Measurements from ENCODE around the gene GAPDHS.

The GAPDHS gene

DNA sequence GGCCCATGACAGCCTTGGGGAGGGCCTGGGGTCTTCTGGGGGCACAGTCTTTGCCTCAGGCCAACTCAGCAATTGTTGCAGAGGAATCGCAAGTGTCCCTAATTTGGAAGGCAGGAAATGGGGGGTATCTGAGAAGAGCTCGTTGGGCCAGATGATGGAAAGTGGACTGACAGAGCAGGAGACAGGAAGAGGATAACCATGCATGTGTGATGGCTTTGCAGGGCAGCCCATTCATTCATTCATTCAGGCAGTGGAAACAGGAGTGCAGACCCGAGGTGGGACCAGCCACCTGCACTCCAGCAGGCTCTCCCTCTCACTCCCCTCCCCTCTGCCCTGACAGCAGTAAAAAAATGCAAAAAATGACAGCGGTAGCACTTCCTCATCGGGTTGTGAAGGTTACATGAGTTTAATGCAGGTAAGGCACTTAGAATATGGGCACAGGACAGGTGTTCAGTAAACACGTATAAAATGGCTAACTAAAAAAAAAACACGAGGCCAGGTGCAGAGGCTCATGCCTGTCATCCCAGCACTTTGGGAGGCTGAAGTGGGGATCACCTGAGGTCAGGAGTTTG lies 7.2 kb downstream of the GAPDHS start:
- FAIRE-seq = no peak

DNA sequence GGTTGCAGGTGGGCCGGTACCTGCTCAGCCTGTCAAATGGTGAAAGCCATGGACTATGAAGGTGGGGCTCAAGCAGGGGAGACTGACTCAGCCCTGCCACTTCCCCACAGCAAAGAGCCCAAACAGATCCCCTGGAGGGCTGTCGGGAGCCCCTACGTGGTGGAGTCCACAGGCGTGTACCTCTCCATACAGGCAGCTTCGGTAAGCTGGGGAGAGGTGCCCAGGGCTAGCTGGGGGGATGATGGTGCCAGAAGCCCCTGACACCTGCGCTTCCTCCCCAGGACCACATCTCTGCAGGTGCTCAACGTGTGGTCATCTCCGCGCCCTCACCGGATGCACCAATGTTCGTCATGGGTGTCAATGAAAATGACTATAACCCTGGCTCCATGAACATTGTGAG lies 9.0 kb downstream of the GAPDHS start:
- FAIRE-seq = no peak

DNA sequence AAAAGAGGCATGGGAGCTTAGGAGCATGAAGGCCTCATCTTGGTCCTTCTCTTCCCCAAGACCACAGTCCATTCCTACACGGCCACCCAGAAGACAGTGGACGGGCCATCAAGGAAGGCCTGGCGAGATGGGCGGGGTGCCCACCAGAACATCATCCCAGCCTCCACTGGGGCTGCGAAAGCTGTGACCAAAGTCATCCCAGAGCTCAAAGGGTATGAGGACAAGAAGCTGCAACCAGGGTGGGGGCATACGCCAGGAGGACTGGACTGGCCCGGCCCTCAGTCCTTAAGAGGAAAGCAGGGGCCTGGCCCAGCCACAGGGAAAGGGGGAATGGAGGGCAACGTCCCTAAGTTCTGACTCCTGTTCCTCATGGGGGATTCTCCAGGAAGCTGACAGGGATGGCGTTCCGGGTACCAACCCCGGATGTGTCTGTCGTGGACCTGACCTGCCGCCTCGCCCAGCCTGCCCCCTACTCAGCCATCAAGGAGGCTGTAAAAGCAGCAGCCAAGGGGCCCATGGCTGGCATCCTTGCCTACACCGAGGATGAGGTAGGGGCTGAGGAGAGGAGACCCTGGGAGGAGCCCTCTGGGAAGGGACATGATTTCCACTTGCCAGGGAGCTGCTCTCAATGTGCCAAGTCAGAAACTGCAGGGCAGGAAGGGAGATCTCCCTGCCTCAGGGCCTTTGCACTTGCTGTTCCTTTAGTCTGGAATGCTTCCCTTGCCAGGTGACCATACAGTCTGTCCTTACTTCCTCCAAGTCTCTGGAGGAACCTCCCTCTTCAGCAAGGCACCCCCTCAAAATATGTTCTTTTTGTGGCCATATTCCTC lies 10.2 kb downstream of the GAPDHS start:
- no peak for FAIRE-seq

DNA sequence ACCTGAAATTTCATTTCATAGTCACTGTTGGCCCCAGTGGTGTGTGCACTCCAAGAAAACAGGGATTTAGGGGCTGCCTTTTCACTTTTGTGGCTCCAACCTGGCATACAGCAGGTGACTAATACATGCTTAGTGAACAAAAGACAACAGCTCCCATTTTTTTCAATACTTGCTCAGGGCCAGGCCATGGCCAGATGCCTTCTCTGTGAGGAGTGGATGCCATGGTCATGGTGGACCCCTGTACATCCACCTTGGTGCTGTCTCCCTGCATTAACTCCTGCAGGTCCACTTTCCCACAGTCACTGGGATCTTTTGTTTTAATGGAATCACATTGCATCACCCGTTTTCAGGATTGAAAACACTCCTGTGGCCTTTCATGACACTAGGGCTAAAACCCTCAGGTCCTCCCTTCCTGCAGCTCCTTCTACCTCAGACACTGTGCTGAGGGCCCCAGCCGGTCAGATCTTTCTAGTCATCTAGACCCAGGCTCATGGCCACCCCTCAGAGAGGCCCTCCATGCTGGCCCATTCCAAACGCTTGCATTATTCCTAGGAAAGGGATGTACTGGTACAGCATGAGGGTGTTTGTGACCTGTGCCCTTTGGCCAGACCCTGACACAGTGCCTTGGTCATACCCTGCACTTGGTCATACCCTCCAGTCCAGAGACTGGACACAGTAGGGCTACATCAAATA lies 11.0 kb downstream of the GAPDHS start:
- FAIRE-seq = no peak

- no peak for FAIRE-seq
These were observed 12.0 kb downstream of the GAPDHS start, which contains the start of gene TMEM147 for GRCh38 chr19:35545001-35545854. TSS of gene TMEM147 (plus strand) at chr19:35545626. CDS start at chr19:35545740, 114 bp downstream.

GRCh38 chr19:35545855-35546381 lies 12.7 kb downstream of the GAPDHS start:
- no peak for FAIRE-seq

GRCh38 chr19:35546532-35546931 lies 13.3 kb downstream of the GAPDHS start:
- no peak for FAIRE-seq

DNA sequence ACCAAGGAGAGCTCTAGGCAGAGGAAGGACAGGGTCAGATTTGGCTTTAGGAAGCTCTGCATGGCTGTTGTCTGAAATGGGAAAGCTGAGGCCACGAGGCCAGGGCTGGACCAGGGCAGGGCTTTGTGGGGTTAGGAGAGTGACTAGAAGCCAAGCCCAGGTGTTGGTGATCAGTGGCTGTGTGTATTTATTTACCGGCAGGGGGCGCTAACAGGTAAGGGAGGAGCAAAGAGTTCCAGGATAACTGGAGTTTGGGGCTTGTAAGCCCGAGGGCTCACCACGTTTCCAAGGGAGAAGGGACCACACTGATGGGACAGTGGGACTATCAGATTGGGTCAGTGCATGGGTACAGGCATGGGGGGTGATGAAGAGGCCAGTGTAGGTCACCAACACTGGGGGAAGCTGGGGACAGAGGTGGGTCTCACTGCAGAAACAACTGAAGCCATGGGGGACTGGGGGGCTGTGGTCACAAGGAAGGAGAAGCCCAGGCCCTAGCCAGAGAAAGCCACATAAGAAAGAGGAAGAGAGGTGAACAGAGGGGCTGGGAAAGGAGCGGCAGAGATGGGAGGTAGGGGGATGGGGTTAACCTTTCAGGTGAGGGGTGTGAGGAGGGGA lies 16.0 kb downstream of the GAPDHS start:
- FAIRE-seq = no peak

GRCh38 chr19:35549879-35550523 lies 16.7 kb downstream of the GAPDHS start:
- no peak for FAIRE-seq

DNA sequence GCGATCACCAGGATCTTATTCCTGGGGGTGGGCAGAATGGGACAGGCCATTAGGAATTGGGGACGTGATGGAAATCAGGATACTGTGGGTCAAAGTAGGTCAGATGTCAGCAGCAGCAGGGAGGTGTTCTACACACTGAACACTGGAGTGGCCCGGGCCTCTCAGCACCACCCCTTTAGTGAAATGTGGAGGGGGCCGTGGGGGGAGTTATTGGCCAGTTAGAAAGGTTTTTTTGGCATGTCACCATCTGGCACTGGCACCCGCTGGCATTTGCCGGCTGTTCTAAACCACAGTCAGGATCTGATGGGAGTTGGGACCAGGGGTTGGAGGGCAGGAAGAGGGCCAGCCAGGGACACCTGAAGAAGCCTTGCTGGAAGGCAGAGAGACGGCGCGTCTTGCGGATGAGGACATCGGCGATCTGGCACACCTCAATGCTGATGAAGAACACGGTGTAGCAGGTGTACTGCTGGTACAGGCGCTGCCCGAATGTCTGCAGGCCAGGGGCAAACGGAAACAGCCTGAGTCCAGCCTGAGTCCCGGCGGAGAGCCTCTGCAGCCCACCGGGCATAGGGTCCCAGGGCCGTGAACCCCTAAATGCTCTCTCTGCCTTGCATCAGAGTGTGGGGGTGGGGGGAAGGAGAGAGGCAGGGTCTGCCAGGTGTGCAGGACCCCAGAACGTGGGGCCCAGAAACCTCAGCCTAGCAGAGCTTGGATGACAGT lies 18.0 kb downstream of the GAPDHS start:
- FAIRE-seq = no peak

- FAIRE-seq = no peak
These were observed 19.5 kb downstream of the GAPDHS start for GRCh38 chr19:35552534-35553384.

GRCh38 chr19:35553385-35554000 lies 20.2 kb downstream of the GAPDHS start:
- no peak for FAIRE-seq

GRCh38 chr19:35554076-35554475 lies 20.8 kb downstream of the GAPDHS start:
- FAIRE-seq = no peak

- FAIRE-seq = no peak
These were observed 22.2 kb downstream of the GAPDHS start for GRCh38 chr19:35555301-35556005.

- FAIRE-seq = no peak
These were observed 22.9 kb downstream of the GAPDHS start for GRCh38 chr19:35556025-35556590.

- FAIRE-seq = no peak
These were observed 23.7 kb downstream of the GAPDHS start for GRCh38 chr19:35556846-35557538.

DNA sequence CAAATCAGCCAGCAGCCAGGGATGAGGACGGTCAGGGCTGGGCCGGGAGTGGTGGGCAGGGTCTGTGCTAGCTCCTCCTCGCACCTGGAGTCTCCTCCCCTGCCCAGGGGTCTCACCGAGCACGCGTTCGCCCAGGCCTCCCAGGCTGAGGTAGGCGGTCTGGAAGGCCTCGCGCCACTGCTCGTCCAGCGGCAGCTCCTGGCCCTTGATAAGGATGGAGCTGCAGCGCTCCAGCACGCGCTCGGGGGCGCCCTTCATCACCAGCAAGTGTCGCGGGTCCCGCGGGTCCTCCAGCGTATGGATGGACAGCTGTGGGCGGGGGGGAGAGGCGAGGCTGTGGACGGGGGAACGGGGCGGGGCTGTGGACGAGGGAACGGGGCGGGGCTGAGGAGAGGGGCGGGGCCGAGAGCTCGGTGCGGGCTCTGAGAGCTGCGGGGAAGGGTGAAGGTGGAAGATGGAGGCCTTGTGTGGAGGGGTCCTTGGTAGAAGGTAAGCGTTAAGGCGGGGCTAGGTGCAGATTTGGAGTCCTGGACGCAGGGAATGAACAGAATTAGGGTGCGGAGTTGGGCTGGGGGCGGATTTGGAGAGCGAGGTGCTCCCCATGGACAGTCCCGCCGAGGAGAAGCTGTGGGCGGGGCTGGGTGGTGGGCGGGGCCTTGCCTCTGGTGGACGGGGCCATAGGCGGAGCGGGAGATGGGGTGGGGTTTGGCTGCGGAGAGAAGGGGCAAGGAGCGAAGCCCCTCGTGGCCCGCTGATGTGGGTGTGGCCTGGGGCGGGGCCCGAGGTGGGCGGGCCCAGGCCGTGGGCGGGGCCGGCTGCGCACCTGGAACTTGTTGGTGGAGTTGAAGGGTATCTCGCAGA lies 24.5 kb downstream of the GAPDHS start:
- no peak for FAIRE-seq

All from TTC549 (cell line).